ENCODE results near the gene RAB10.
"Not testable (repeated sequence)": the region's sequence is repeated elsewhere in the genome, so short reads cannot be mapped to it uniquely, and the experiment has no call there.

Gene RAB10

GRCh38 chr2:26033818-26034636, at the start of gene RAB10:
Gene RAB10 (plus strand): TSS chr2:26034084. CDS start chr2:26034609, 525 bp downstream.
- peak; percentile 99 for DNase-seq (ENCODE audit: low spot score)

- no peak for DNase-seq (ENCODE audit: low spot score)
Observed at GRCh38 chr2:25988134-25988533, 45.8 kb upstream of the RAB10 start.

- no peak for DNase-seq (ENCODE audit: low spot score)
Observed at GRCh38 chr2:25989154-25989553, 44.7 kb upstream of the RAB10 start.

GRCh38 chr2:25991965-25992364, 41.9 kb upstream of the RAB10 start:
- DNase-seq (ENCODE audit: low spot score), result no peak

GRCh38 chr2:25992556-25992955, 41.3 kb upstream of the RAB10 start:
- DNase-seq (ENCODE audit: low spot score), result no peak

GRCh38 chr2:25993049-25993448, 40.8 kb upstream of the RAB10 start:
- DNase-seq (ENCODE audit: low spot score), result no peak

GRCh38 chr2:25994509-25994908, 39.4 kb upstream of the RAB10 start:
- DNase-seq (ENCODE audit: low spot score), result no peak

- no peak for DNase-seq (ENCODE audit: low spot score)
Observed at GRCh38 chr2:25996844-25997243, 37.0 kb upstream of the RAB10 start.

- not testable (repeated sequence) for DNase-seq (ENCODE audit: low spot score)
Observed at GRCh38 chr2:25998816-25999383, 35.0 kb upstream of the RAB10 start.

GRCh38 chr2:25999406-25999805, 34.5 kb upstream of the RAB10 start:
- not testable (repeated sequence) for DNase-seq (ENCODE audit: low spot score)

GRCh38 chr2:26000561-26001082, 33.3 kb upstream of the RAB10 start:
- peak; percentile 69 for DNase-seq (ENCODE audit: low spot score)

GRCh38 chr2:26001743-26002351, 32.0 kb upstream of the RAB10 start:
- DNase-seq (ENCODE audit: low spot score), result no peak

GRCh38 chr2:26002632-26003310, 31.1 kb upstream of the RAB10 start:
- DNase-seq (ENCODE audit: low spot score), result no peak

- no peak for DNase-seq (ENCODE audit: low spot score)
Observed at GRCh38 chr2:26008095-26008494, 25.8 kb upstream of the RAB10 start.

GRCh38 chr2:26008851-26009566, 24.9 kb upstream of the RAB10 start:
- DNase-seq (ENCODE audit: low spot score), result peak; percentile 59

GRCh38 chr2:26009567-26009963, 24.3 kb upstream of the RAB10 start:
- no peak for DNase-seq (ENCODE audit: low spot score)

GRCh38 chr2:26010943-26011342, 22.9 kb upstream of the RAB10 start:
- DNase-seq (ENCODE audit: low spot score), result no peak

- DNase-seq (ENCODE audit: low spot score), result no peak
Observed at GRCh38 chr2:26011609-26011989, 22.3 kb upstream of the RAB10 start.

- DNase-seq (ENCODE audit: low spot score), result peak; percentile 91
Observed at GRCh38 chr2:26011990-26012856, 21.7 kb upstream of the RAB10 start.

GRCh38 chr2:26013668-26014067, 20.2 kb upstream of the RAB10 start:
- no peak for DNase-seq (ENCODE audit: low spot score)
